SU-DHL-6 (cell line): ENCODE measurements around the gene KPNA1.

Experiments used
- H2AFZ ChIP-seq: fragments of 200-600 bp; sonication (generic); 2 replicates; pipeline ENCODE4 v1.6.1; 2014; ENCODE audit warnings: low read depth, mild to moderate bottlenecking, moderate library complexity, mixed read lengths, antibody characterized with exemption, low read length; ENCODE audit not compliant: severe bottlenecking
- H3F3A ChIP-seq: fragments of 200-600 bp; shearing (Covaris generic); 2 replicates; pipeline ENCODE4 v1.6.0; 2016; ENCODE audit warnings: antibody characterized with exemption, mild to moderate bottlenecking; ENCODE audit not compliant: insufficient read depth
- H3K27ac ChIP-seq: fragments of 200-600 bp; sonication (generic); 2 replicates; pipeline ENCODE4 v1.5.1; 2016; ENCODE audit warnings: low read depth, mild to moderate bottlenecking, low read length, moderate library complexity, mixed read lengths
- H3K27me3 ChIP-seq: fragments of 200-600 bp; sonication (generic), shearing (Covaris generic); 2 replicates; pipeline ENCODE4 v1.6.0; 2014; ENCODE audit warnings: mild to moderate bottlenecking, low read length
- H3K36me3 ChIP-seq: fragments of 200-600 bp; sonication (generic); 2 replicates; pipeline ENCODE4 v1.6.1; 2014; ENCODE audit warnings: mild to moderate bottlenecking, low read length, mixed read lengths
- H3K4me2 ChIP-seq: fragments of 300-600, 200-600 bp; shearing (Covaris generic), sonication (generic); 2 replicates; pipeline ENCODE4 v1.6.0; 2014; ENCODE audit warnings: low read length, low read depth, mild to moderate bottlenecking; ENCODE audit not compliant: poor library complexity, severe bottlenecking
- H3K4me3 ChIP-seq: fragments of 200-600 bp; sonication (generic); 2 replicates; pipeline ENCODE4 v1.5.1; 2014; ENCODE audit warnings: antibody characterized with exemption, low read length, mild to moderate bottlenecking, mixed read lengths; ENCODE audit not compliant: insufficient read depth, poor library complexity, severe bottlenecking
- H3K79me2 ChIP-seq: fragments of 200-600 bp; sonication (generic); 2 replicates; pipeline ENCODE4 v1.6.1; 2014; ENCODE audit warnings: mild to moderate bottlenecking, low read length, moderate library complexity; ENCODE audit not compliant: insufficient read depth
- H3K9ac ChIP-seq: fragments of 200-600 bp; sonication (generic); 2 replicates; pipeline ENCODE4 v1.7.0; 2014; ENCODE audit warnings: mild to moderate bottlenecking, low read length
- H3K9me2 ChIP-seq: fragments of 200-600 bp; sonication (generic); replicated peaks from 2 replicates; pipeline ENCODE4 v1.6.1; 2014; ENCODE audit warnings: low read length; ENCODE audit not compliant: insufficient read depth
- H3K9me3 ChIP-seq: fragments of 200-600 bp; sonication (generic); 2 replicates; pipeline ENCODE4 v1.6.1; 2014; ENCODE audit warnings: low read length, mixed read lengths; ENCODE audit not compliant: insufficient read depth
- H4K20me1 ChIP-seq: fragments of 200-600 bp; sonication (generic); 2 replicates; pipeline ENCODE4 v1.6.1; 2014; ENCODE audit warnings: low read depth, mild to moderate bottlenecking, antibody characterized with exemption, low read length, moderate library complexity, mixed read lengths
- CTCF ChIP-seq: fragments of 200-600 bp; sonication (generic); IDR thresholded peaks from one replicate; pipeline ENCODE4 v1.5.1; 2017; ENCODE audit warnings: antibody characterized with exemption, mild to moderate bottlenecking, low read length, moderate library complexity; ENCODE audit not compliant: insufficient read depth, poor library complexity, severe bottlenecking
- EZH2phosphoT487 ChIP-seq: fragments of 200-600 bp; sonication (generic), shearing (Covaris generic); conservative IDR thresholded peaks from 2 replicates; pipeline ENCODE4 v1.6.1; 2018; ENCODE audit warnings: mild to moderate bottlenecking, antibody characterized with exemption, low read length, moderate library complexity, mixed read lengths

Gene KPNA1

GRCh38 chr3:122515870-122516269 is 1.1 kb upstream of the KPNA1 start:
- Histone ChIP-seq H4K20me1 (peaks cover 21% of the 10 kb centered on the region), H3K9me3 (no peaks in the 10 kb centered on the region), H3K4me3 (no peak overlapping the region), H3K4me2 (no peak overlapping the region), H3F3A (no peaks in the 10 kb centered on the region), H2AFZ (no peak overlapping the region), H3K9me2 (no peaks in the 10 kb centered on the region), H3K27ac (no peak overlapping the region), H3K27me3 (no peaks in the 10 kb centered on the region), H3K79me2 (peaks cover 33% of the 10 kb centered on the region), H3K9ac (no peak overlapping the region), H3K36me3 (no peaks in the 10 kb centered on the region)
- TF ChIP-seq EZH2phosphoT487, result no peak
- TF ChIP-seq CTCF, result no peak

- no peaks in the 10 kb centered on the region for H3K9me2 ChIP-seq
- no peaks in the 10 kb centered on the region for H3K36me3 ChIP-seq
- no peaks in the 10 kb centered on the region for H3F3A ChIP-seq
- peaks cover 41% of the 10 kb centered on the region for H3K79me2 ChIP-seq
- H3K4me2 ChIP-seq, result peak overlapping the region; percentile 85
- no peaks in the 10 kb centered on the region for H3K9me3 ChIP-seq
- TF ChIP-seq CTCF, result no peak
- TF ChIP-seq EZH2phosphoT487, result no peak
- H3K4me3 ChIP-seq, result peak overlapping the region; percentile 81
- peak overlapping the region; percentile 90 for H3K9ac ChIP-seq
- peaks cover 26% of the 10 kb centered on the region for H4K20me1 ChIP-seq
- H2AFZ ChIP-seq, result peak overlapping the region; percentile 100
- H3K27ac ChIP-seq, result no peak overlapping the region; the same call in 1 of the 2 replicates
- no peaks in the 10 kb centered on the region for H3K27me3 ChIP-seq
Measured at GRCh38 chr3:122515020-122515468, 305 bp upstream of the KPNA1 start.

GRCh38 chr3:122513386-122514122 is 1.2 kb downstream of the KPNA1 start:
- Histone ChIP-seq H3K36me3 (no peaks in the 10 kb centered on the region), H3K9me3 (no peaks in the 10 kb centered on the region), H3K27me3 (no peaks in the 10 kb centered on the region), H3K9ac (peak overlapping the region; percentile 90), H2AFZ (no peak overlapping the region), H3F3A (no peaks in the 10 kb centered on the region), H3K9me2 (no peaks in the 10 kb centered on the region), H3K79me2 (peaks cover 56% of the 10 kb centered on the region), H3K4me2 (peak overlapping the region; percentile 85), H4K20me1 (peaks cover 31% of the 10 kb centered on the region), H3K4me3 (peak overlapping the region; percentile 81), H3K27ac (no peak overlapping the region; the same call in 1 of the 2 replicates)
- TF ChIP-seq EZH2phosphoT487 (no peak), CTCF (no peak)
